HG03354 (cell line): ENCODE data around the gene CDH3.

Experiments
- ATAC-seq: cut with Tn5 transposase; IDR thresholded peaks from one replicate; pipeline ENCODE4 v1.9.1; 2021; ENCODE audit warnings: mild to moderate bottlenecking; ENCODE audit not compliant: unreplicated experiment, poor library complexity, severe bottlenecking

Gene CDH3

DNA sequence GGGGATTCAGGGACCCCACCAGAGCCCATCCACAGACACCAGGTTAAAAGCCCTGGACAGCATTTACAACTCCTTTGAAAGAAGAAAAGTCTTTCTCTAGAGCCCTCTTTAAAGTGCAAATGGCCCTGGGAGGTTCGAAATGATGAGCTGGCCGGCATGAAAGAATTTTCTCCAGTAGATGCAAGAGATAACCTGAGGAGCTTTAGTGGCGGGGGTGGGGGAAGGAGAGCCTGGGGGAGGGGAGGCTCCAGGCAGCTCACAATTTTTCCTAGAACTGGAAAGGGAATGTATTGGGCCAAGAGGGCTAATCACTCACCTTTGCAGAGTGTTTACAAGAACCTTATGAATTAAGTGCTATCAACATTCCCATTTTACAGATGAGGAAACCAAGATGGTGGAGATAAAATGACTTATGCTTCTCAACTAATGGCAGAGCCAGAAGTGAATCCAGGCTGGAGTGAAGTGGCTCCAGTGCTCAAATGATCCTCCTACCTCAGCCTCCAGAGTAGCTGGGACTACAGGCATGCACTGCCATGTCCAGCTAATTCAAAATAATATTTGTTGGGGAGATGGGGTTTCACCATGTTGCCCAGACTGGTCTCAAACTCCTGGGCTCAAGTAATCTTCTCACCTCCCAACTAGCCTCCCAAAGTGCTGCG lies 87.8 kb downstream of the CDH3 start:
- no peak for ATAC-seq

DNA sequence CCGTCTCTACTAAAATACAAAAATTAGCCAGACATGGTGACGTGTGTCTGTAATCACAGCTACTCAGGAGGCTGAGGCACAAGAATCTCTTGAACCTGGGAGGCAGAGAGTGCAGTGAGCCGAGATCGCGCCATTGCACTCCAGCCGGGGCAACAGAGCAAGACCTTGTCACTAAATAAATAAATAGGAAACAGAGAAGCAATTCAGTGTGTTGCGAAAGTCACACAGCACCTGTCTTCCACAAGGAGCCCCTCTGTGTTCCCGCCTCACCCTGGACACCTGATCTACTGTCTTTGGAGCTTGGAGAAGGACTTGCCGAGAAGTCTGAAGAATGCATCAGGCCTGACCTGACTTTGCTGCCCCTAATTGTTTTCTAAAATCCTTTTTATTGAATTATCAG lies 88.5 kb downstream of the CDH3 start:
- ATAC-seq: no peak

DNA sequence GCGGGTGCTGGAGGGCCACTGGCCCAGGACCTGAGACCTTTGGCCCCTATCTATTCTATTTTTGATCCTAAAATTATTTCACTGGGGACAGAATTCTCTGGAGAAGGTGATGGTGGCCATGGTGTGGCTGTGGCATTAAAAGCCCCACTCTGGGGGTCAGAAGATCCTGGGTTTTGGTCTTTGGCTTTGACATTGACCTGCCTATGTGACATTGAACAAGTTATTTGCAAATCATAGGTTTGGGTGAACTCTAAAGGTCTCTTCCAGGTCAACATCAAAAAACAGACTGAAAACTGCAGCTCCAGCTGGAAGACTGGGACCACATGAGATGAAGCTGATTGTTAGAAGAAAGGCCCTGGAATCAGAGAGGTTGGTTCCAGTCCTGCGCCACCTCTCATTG lies 89.7 kb downstream of the CDH3 start:
- no peak for ATAC-seq

DNA sequence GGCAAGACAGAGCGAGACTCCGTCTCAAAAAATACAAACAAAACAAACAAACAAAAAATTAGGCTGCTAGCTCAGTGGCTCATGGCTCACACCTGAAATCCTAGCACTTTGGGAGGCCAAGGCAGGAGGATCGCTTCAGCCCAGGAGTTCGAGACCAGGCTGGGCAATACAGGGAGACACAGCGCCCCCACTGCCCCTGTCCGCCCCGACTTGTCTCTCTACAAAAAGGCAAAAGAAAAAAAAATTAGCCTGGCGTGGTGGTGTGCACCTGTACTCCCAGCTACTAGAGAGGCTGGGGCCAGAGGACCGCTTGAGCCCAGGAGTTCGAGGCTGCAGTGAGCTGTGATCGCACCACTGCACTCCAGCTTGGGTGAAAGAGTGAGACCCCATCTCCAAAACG lies 91.5 kb downstream of the CDH3 start:
- no peak for ATAC-seq

DNA sequence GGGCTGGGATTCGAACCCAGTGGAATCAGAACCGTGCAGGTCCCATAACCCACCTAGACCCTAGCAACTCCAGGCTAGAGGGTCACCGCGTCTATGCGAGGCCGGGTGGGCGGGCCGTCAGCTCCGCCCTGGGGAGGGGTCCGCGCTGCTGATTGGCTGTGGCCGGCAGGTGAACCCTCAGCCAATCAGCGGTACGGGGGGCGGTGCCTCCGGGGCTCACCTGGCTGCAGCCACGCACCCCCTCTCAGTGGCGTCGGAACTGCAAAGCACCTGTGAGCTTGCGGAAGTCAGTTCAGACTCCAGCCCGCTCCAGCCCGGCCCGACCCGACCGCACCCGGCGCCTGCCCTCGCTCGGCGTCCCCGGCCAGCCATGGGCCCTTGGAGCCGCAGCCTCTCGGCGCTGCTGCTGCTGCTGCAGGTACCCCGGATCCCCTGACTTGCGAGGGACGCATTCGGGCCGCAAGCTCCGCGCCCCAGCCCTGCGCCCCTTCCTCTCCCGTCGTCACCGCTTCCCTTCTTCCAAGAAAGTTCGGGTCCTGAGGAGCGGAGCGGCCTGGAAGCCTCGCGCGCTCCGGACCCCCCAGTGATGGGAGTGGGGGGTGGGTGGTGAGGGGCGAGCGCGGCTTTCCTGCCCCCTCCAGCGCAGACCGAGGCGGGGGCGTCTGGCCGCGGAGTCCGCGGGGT lies 92.1 kb downstream of the CDH3 start, which contains the start of gene CDH1:
Gene CDH1 (plus strand): TSS at position 247 of the 684 bp plus-strand sequence. CDS start 124 bp downstream, at position 371.
- ATAC-seq: no peak

DNA sequence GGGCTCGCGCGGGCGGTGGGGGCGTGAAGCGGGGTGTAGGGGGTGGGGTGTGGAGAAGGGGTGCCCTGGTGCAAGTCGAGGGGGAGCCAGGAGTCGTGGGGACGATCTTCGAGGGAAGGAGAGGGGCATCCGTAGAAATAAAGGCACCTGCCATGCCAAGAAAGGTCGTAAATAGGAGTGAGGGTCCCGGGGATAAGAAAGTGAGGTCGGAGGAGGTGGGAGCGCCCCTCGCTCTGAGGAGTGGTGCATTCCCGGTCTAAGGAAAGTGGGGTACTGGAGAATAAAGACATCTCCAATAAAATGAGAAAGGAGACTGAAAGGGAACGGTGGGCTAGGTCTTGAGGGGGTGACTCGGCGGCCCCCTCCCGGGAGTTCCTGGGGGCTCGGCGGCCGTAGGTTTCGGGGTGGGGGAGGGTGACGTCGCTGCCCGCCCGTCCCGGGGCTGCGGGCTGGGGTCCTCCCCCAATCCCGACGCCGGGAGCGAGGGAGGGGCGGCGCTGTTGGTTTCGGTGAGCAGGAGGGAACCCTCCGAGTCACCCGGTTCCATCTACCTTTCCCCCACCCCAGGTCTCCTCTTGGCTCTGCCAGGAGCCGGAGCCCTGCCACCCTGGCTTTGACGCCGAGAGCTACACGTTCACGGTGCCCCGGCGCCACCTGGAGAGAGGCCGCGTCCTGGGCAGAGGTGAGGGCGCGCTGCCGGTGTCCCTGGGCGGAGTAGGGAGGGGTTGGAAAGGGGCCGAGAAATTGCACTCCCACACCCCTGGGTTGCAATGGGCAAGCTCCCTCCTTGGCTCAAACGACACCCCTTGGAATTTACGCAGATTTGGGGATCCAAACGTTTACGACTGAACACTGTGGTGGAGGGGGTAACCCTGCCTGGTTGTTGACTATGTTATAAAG lies 92.9 kb downstream of the CDH3 start:
- ATAC-seq: no peak

DNA sequence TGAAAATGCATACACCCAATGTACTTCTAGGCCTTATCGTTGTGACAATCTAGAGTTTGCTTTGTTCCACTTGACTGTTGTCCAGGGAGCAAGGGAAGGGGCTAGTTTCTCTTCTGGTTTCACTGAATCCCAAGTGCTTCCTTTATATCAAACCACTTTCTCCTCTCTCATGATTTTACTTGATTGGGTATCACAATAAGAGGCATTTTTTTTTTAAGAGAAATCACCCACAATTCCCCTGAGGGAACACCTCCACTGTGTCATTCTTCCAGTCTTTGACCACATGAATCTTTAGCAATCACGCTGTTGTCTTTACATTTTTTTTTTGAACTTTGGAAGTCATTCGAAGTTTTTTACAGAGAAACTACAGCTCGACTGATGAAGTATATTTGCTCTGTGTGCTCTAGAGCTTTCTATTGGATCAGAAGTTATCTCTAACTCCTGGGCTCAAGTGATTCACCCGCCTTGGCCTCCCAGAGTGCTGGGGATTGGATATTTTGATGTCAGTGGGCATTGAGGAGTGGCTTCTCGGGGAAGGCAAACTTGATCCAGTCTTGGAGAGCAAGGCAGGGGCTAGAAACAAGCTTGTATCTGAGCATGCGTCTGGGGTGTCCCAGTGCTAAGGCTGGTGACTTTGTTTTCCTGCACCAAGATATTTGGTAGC lies 95.0 kb downstream of the CDH3 start:
- ATAC-seq: no peak

DNA sequence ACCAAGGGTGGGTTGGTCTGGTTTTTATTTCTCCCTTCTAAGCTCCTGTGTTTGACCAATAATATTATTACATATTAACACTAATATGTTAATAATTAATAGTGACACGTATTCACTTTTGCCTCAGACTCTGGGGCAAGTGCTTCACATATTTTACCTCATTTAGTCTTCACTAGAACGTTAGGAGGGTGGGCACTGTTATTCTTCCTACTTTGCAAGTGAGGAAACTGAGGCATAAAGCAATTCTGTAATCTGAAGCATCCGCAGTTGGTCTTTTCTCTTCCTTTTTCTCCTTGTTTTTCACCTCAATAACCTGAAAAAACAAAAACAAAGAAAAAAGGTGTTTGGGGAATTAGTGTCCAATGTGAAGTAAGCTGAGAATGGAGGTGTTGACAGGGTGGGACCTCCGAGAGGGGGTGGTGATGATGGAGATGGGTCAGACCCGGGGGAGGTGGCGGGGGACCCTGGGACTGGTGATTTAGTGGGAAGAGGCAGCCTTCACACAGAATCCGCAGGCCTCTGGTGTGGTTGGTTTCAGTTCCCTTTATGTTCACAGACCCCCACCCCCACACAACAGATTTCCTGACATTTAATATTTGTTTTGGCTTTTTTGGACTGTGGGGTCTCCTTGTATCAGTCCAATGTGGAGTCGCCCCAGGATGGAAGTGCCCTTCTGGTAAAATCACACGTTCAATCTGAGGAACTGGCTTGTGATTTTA lies 95.7 kb downstream of the CDH3 start:
- no peak for ATAC-seq

DNA sequence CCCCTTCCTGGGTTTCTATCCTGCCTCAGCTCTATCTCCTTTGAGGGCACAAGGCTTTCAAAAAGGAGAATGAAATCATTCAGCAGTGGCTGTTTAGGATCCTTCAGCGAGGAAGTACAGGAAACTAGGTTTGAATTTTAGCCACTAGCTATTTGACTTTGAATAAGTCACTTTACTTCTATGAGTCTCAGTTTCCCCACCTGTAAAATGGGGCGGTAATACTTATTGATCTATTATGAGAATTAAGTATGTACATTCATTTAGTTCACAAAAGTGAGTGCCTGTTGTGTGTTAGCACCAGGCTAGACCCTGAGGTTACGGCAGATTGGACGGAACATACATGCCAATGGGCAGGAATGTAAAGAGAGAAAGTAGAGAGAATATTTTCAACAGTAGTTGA lies 98.6 kb downstream of the CDH3 start:
- ATAC-seq: no peak

DNA sequence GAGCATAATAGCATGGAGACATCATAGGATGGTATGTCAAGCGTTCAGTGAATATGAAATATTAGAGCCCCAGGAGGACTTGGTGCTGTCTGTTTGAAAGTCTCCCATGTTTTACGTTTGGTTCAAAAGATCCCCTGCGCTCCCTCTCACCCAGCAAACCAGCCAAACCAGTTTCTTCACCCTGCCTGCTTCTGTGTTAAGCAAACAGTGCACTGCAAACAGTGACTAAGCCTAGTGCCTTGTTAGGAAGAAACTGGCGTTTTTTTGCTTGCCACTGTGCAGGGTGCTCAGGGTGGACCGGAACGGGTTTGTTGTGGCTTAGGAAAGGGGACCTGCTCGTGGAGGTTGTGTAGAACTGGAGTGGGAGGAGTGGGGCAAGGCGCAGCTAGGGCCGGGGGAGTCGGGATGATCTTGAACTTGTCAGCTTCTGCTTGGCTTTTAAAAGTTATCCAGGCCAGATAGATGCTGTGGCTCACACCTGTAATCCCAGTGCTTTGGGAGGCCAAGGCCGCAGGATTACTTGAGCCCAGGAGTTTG lies 99.7 kb downstream of the CDH3 start:
- no peak for ATAC-seq

DNA sequence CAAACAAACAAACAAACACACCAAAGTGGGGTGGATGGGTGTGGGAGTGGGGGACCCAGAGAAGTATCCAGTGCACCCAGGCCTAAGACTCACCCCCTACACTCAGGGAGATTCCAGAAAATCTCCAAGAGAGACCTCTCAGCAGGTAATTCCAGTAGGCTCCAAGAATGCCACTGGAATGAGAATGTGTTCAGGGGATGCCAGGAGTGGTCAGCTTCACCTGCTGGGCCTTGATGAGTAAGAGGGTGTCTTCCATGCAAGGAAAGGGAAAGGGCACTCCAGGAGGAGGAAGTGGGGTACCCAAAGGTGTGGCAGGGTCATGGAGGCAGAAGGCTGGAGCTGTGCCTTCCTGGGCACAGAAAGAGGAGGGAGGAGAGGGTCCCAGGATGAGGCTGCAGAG lies 101.8 kb downstream of the CDH3 start:
- ATAC-seq: no peak

DNA sequence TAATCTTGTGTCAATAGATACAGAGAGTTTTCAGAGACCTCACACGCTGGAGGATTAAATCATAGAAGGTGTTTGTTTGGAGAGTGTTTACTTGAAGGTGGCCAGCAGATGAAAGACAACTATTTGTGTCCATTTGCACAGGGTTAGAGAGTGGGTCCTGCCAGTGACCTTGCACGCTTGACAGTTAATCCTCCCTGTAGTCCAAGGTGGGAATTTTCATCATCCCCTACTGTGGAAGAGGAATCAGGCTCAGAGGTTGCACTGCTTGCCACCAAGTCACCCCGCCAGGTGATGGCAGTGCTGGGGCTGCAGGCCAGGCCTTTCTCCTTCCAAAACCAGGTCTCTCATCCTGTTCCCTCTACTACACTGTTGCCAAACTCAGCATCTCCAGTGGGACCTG lies 104.3 kb downstream of the CDH3 start:
- no peak for ATAC-seq
